22Rv1 (cell line): ENCODE results near the gene ZMYND15.

Experiments
- CTCF ChIP-seq: fragments of 450-650 bp; IDR thresholded peaks from 2 replicates; pipeline ENCODE4 v1.5.1; 2017; ENCODE audit warnings: mild to moderate bottlenecking
- ZFX ChIP-seq: fragments of 450-650 bp; IDR thresholded peaks from 2 replicates; pipeline ENCODE4 v1.6.1; 2017; ENCODE audit warnings: antibody characterized with exemption, borderline replicate concordance

- no peak for TF ChIP-seq CTCF
- TF ChIP-seq ZFX = no peak
Measured at GRCh38 chr17:4748686-4749085, 9.1 kb downstream of the ZMYND15 start.
